Astrocyte of the cerebellum (primary cell): ENCODE measurements around the gene CKAP4.

Experiments used
- DNase-seq: peaks from one replicate; pipeline ENCODE4 v3.0.0-alpha.2; 2011; ENCODE audit warnings: low read depth
- H3K4me3 ChIP-seq: 2 replicates; pipeline ENCODE4 v1.5.1; 2011; ENCODE audit warnings: mild to moderate bottlenecking, low read depth, low read length, moderate library complexity
- in situ Hi-C: cut with HindIII; loops from 2 replicates; pipeline ENCODE4 v1.10.0; 2017; ENCODE audit warnings: low sequenced_read_pairs
- TF ChIP-seq, protein P1 (sequence below): IDR thresholded peaks from 2 replicates; pipeline ENCODE4 v1.5.1; 2012; ENCODE audit warnings: low read length, low read depth, moderate library complexity, mild to moderate bottlenecking; ENCODE audit errors: missing control alignments

The CKAP4 gene

DNA sequence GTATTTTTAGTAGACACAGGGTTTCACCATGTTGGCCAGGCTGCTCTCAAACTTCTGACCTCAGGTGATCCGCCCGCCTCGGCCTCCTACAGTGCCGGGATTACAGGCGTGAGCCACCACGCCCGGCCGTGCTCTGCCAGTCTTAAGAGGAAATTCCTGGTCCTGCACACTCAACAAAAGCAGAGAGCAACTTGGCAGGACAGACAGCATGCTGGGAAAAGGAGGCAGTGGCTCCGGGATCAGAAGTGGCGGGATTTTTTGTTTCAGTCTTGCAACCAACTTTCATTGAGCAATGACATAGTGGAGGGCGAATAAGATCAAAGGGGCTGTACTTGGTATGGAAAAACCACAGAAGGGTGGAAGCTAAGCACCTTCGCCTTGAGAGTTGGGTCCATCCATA is 2.1 kb downstream of the CKAP4 start:
- in situ Hi-C loops = no loop called here
- DNase-seq = no peak
- H3K4me3 ChIP-seq = peak overlapping the region; percentile 85
- TF ChIP-seq, protein P1, sequence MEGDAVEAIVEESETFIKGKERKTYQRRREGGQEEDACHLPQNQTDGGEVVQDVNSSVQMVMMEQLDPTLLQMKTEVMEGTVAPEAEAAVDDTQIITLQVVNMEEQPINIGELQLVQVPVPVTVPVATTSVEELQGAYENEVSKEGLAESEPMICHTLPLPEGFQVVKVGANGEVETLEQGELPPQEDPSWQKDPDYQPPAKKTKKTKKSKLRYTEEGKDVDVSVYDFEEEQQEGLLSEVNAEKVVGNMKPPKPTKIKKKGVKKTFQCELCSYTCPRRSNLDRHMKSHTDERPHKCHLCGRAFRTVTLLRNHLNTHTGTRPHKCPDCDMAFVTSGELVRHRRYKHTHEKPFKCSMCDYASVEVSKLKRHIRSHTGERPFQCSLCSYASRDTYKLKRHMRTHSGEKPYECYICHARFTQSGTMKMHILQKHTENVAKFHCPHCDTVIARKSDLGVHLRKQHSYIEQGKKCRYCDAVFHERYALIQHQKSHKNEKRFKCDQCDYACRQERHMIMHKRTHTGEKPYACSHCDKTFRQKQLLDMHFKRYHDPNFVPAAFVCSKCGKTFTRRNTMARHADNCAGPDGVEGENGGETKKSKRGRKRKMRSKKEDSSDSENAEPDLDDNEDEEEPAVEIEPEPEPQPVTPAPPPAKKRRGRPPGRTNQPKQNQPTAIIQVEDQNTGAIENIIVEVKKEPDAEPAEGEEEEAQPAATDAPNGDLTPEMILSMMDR = no peak

DNA sequence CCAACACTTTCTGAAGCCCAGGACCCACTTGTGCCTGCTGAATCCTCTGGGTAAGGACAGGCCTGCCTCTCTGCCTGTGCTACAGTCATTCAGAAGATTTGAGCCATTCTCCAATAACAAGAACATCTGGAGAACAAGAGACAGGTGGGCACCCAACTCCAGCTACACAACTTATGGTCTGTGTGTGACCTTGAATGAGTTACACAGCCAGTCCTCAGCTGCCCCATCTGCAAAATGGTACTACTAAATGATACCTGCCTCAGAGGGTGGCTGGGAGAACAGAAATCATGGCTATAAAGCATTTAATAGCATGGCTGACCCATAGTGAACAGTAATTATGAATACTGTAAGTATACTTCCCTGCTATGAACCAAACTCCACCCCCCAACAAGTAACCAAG is 4.2 kb downstream of the CKAP4 start:
- in situ Hi-C loops = no loop called here
- TF ChIP-seq, protein P1 = no peak
- H3K4me3 ChIP-seq = no peak overlapping the region
- DNase-seq = no peak

DNA sequence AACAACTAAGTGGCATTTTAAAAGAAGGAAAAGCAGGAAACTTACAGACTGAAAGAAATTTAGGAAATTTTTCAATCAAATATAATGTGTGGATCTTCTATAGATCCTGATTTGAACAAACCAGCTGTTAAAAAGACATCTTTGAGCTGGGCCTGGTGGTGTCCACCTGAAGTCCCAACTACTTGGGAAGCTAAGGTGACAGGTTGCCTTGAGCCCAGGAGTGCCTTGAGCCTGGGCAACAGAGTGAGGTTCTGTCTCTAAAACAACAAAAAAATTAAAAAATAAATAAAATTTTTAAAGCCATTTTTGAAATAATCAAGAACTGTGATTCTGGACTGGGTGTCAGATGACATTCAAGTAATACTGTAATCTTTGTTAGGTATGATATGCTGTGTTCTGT is 7.0 kb downstream of the CKAP4 start:
- TF ChIP-seq, protein P1 = no peak
- DNase-seq = no peak
- no peak overlapping the region for H3K4me3 ChIP-seq
- in situ Hi-C loops = no loop called here

DNA sequence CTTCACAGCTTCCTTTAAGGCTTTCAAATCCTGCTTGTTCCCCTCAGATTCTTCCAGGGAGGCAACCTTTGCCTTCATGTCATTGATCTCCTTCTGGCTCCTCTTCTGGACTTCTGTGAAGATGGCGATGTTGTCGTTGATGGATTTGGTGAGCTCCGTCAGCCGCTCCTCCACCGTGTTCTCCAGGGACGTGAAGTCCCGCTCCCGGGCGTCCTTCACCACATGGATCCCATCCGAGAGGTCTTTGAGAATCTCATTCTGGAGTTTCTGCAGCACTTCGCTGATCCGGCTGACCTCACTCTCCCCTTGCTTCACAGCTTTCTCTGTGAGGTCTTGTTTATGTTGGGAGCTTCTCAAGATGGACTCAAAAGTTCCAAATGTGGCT is 7.9 kb downstream of the CKAP4 start:
- no peak for DNase-seq
- TF ChIP-seq, protein P1 = no peak
- no peak overlapping the region for H3K4me3 ChIP-seq
- in situ Hi-C loops = no loop called here

DNA sequence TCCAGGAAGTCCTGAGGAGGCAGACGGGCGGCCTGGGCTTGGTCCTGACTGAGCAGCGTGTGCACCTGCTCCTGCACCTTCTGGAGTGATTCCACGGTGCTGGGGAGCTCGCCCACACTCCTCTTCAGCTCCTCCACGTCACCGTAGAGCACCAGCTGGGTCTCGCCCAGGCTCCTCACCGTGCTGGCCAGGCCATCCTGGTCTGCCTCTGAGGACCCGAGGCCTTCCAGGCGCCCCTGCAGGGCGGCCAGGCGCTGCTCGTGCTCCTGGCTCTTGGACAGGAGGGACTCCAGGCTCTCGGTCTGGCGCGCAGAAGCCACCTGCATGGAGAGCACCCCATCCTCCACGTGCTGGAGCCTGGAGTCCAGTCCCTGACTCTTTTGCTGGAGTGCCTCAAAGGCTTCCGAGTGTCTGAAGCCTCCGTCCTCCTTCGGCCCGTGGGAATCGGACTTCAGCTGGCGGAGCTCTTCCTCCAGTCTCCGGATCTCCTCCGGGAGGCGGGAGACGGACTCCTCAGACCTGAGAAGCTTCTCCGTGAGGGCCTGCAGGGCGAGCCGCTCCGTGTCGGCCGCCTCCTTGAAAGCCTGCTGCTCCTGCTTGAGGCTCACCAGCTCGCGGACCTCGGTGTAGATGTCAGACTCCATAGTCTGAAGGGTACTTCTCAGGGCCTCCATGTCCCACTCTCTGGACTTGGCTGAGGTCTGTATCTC is 8.4 kb downstream of the CKAP4 start:
- H3K4me3 ChIP-seq = no peak overlapping the region
- TF ChIP-seq, protein P1 = no peak
- in situ Hi-C loops = no loop called here
- DNase-seq = no peak

DNA sequence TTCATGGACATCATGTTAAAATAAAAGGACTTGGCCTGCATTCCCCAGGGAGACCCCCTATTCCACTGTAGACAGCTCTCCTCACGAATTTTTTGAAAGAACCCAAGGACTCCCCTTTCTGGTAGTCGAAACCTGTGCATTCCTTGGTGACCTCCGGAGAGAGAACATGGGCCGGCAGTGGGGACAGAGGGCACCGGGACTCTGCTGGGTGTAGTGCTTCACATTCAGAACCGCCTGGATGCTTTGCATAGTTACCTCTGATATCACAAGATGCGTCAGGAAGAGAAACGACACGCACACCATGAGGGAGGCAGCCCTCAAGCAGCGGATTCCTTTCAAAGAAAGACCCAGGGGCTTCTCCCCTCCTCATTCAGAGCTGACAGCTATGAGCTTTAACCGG is 9.7 kb downstream of the CKAP4 start:
- TF ChIP-seq, protein P1 = no peak
- no peak overlapping the region for H3K4me3 ChIP-seq
- DNase-seq = no peak
- in situ Hi-C loops = no loop called here
